Thoracic aorta (tissue), 2 donors: ENCODE results near the gene PTPRM. TPM values are rescaled to one million over a fixed set of nuclear protein-coding genes. Genes with fewer than 3 reads are reported as not detected.

Source experiments
- ATAC-seq: fragments of 150-250 bp; one replicate; pipeline ENCODE4 v1.8.0; 2017; ENCODE audit warnings: low read depth; ENCODE audit not compliant: insufficient number of reproducible peaks, low FRiP score
- DNase-seq: peaks from one replicate; pipeline ENCODE4 v3.0.0-alpha.2; 2020; ENCODE audit warnings: low spot score
- H3K27ac ChIP-seq, 2 donors: fragments of 200-600 bp; sonication (generic); 1 replicate in 1 of 2; 2 replicates in 1 of 2; pipeline ENCODE4 v1.5.1; 2016; ENCODE audit warnings: mild to moderate bottlenecking in 2 of 2, moderate library complexity in 2 of 2
- H3K27me3 ChIP-seq: fragments of 200-600 bp; sonication (generic); replicated peaks from 2 replicates; pipeline ENCODE4 v1.6.0; 2016; ENCODE audit warnings: mild to moderate bottlenecking; ENCODE audit not compliant: insufficient read depth
- H3K36me3 ChIP-seq: fragments of 200-600 bp; sonication (generic); one replicate; pipeline ENCODE4 v1.5.1; 2016
- H3K4me1 ChIP-seq, 2 donors: fragments of 200-600 bp; sonication (generic); 1 replicate in 1 of 2; 2 replicates in 1 of 2; pipeline versions ENCODE4 v1.5.1 to v1.6.0; 2016; ENCODE audit warnings: low read depth in 2 of 2, mild to moderate bottlenecking in 1 of 2; ENCODE audit not compliant: control insufficient read depth in 1 of 2
- H3K4me3 ChIP-seq: fragments of 200-600 bp; sonication (generic); 2 replicates; pipeline ENCODE4 v1.5.1; 2016; ENCODE audit warnings: mild to moderate bottlenecking
- H3K9me3 ChIP-seq: fragments of 200-600 bp; sonication (generic); 2 replicates; pipeline ENCODE4 v1.5.1; 2016
- total RNA-seq, 2 donors: library from RNA; depleted of rRNA; stranded (reverse); fragments of >200 nt; gene quantifications; one replicate each; pipeline versions ENCODE4 v1.1.0 to v1.2.3, GENCODE V29; 2016
- TF ChIP-seq, protein P1 (sequence below): fragments of 200-600 bp; sonication (generic); IDR thresholded peaks from one replicate; pipeline ENCODE4 v1.5.1; 2019; ENCODE audit warnings: antibody characterized with exemption

PTPRM gene
- total RNA-seq, 2 donors from 2014 or later: 90.3 to 102 TPM

DNA sequence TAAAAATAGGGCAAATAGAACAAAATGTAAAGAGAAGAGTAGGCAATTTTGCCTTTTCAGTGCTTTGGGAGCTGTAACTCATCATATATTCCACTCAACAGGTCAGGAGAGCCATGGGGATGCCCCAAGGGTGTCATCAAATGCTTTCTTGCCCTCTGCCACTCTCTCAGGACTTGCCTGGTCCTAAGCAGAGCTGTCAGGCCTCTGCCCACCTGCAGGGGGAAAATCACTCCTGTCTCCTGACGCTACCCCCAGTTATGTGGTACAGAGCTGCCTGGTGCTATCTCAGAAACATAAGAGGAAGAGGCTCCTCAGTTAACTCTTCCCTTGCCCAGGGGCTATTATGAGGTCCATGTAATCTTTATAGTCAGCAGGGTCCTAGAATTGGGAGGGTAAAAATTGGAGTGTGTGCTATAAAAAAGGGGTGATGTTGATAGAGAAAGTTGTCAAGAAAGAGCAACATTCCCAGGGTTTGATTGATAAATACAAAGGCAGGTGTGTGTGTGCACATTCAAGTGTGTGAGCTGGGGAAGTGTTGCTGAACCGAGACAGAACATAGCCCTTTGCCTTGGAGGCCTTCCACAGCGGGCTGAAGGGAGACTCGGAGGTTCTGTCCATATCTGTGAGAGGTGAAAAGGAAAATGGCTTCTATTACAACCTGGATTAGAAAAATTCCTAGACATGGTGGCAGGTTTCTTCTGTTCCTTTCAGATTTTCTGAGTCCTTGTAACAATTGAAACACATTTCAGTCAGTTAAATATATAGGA, 25.4 kb downstream of the PTPRM start:
- peaks cover 3 to 9% of the 10 kb centered on the region in 2 donors for H3K4me1 ChIP-seq
- TF ChIP-seq, protein P1, sequence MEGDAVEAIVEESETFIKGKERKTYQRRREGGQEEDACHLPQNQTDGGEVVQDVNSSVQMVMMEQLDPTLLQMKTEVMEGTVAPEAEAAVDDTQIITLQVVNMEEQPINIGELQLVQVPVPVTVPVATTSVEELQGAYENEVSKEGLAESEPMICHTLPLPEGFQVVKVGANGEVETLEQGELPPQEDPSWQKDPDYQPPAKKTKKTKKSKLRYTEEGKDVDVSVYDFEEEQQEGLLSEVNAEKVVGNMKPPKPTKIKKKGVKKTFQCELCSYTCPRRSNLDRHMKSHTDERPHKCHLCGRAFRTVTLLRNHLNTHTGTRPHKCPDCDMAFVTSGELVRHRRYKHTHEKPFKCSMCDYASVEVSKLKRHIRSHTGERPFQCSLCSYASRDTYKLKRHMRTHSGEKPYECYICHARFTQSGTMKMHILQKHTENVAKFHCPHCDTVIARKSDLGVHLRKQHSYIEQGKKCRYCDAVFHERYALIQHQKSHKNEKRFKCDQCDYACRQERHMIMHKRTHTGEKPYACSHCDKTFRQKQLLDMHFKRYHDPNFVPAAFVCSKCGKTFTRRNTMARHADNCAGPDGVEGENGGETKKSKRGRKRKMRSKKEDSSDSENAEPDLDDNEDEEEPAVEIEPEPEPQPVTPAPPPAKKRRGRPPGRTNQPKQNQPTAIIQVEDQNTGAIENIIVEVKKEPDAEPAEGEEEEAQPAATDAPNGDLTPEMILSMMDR: no peak
- no peak overlapping the region for H3K27ac ChIP-seq
- ATAC-seq: no peak
- H3K4me3 ChIP-seq: no peak overlapping the region
- DNase-seq: no peak
- no peaks in the 10 kb centered on the region for H3K27me3 ChIP-seq
- no peaks in the 10 kb centered on the region for H3K9me3 ChIP-seq
- no peaks in the 10 kb centered on the region for H3K36me3 ChIP-seq

DNA sequence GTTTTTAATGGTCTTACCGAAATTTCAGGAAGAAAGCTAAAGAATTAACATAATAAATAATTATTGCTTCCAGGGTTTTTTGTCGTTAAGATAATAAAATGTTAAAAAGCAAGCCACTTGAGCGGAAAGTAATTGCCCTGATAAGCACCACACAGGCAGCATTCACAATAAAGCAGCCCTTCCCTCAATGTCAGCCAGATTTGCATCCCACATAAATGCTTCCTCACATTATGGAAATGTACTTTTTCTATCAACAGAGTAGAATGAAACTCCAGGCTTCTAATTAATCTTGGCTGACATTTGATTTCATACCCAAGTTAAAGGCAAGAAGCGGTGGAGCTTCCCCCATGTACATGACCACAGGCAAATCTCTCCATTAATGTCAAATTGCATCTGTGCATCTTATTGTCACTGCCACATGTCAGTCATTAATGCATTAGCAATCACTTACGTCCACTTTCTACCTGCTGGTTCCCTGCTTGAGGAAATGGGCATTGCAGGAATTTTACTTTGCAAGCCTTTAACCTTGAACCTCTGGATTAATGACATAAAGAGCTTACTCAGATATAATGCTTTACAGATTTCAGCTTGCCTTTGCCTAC, 26.2 kb downstream of the PTPRM start:
- ATAC-seq (no peak), DNase-seq (no peak)
- Histone ChIP-seq H3K27me3 (no peaks in the 10 kb centered on the region), H3K36me3 (no peaks in the 10 kb centered on the region), H3K4me3 (no peak overlapping the region), H3K9me3 (no peaks in the 10 kb centered on the region), H3K27ac (no peak overlapping the region), H3K4me1 (peaks cover 3 to 17% of the 10 kb centered on the region in 2 donors)
- TF ChIP-seq, protein P1: no peak

DNA sequence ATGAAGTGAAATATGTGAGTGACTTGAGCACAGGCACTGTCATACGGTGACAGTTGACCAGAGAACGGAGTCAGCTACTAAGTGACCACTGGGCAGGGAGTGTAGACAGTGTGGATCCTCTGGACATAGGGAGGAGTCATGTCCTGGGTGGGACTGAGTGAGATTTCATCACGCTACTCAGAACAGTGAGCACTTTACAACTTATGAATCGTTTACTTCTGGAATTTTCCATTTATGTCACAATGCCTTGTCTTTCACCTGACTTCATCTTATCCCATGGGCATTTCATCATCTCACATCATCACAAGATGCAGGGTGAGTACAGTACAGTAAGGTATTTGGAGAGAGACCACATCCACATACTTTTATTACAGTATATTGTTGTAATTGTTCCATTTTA, 29.0 kb downstream of the PTPRM start:
- Histone ChIP-seq H3K4me3 (no peak overlapping the region), H3K9me3 (no peaks in the 10 kb centered on the region), H3K27me3 (no peaks in the 10 kb centered on the region), H3K4me1 (peaks cover 11 to 26% of the 10 kb centered on the region in 2 donors), H3K27ac (no peak overlapping the region), H3K36me3 (no peaks in the 10 kb centered on the region)
- TF ChIP-seq, protein P1: no peak
- ATAC-seq (no peak), DNase-seq (no peak)

DNA sequence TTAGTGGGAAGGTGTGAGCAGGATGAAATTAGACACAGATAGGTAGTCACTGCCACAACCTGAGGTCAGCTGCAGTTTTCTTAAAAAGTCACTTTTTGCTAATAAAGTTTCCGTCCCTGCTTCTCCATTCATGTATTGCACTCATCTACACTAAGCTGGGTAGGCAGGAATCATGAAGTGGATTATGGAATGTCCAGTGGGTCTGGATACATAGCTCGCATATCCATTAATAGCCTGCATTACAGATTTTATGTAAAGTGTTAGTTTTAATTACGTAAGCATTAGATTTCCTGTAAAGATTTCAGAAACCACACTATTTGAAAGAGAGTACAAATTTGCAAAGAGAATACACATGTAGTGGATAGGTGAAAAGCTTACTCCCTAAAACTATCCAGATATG, 30.4 kb downstream of the PTPRM start:
- peaks cover 9 to 24% of the 10 kb centered on the region in 2 donors for H3K4me1 ChIP-seq
- no peak overlapping the region for H3K4me3 ChIP-seq
- H3K36me3 ChIP-seq: no peaks in the 10 kb centered on the region

More for the DNA sequence above, 30.4 kb downstream of the PTPRM start:
- H3K27ac ChIP-seq: no peak overlapping the region
- DNase-seq: no peak
- no peaks in the 10 kb centered on the region for H3K9me3 ChIP-seq
- TF ChIP-seq, protein P1: no peak
- H3K27me3 ChIP-seq: no peaks in the 10 kb centered on the region
- no peak for ATAC-seq
